ENCODE measurements around the gene CTRL. TPM values are rescaled to one million over a fixed set of nuclear protein-coding genes. Genes with fewer than 3 reads are reported as not detected.

CTRL gene
- total and polyA plus RNA-seq, 4 donors = 0.09 to 5.0 (median 0.30) TPM

DNA sequence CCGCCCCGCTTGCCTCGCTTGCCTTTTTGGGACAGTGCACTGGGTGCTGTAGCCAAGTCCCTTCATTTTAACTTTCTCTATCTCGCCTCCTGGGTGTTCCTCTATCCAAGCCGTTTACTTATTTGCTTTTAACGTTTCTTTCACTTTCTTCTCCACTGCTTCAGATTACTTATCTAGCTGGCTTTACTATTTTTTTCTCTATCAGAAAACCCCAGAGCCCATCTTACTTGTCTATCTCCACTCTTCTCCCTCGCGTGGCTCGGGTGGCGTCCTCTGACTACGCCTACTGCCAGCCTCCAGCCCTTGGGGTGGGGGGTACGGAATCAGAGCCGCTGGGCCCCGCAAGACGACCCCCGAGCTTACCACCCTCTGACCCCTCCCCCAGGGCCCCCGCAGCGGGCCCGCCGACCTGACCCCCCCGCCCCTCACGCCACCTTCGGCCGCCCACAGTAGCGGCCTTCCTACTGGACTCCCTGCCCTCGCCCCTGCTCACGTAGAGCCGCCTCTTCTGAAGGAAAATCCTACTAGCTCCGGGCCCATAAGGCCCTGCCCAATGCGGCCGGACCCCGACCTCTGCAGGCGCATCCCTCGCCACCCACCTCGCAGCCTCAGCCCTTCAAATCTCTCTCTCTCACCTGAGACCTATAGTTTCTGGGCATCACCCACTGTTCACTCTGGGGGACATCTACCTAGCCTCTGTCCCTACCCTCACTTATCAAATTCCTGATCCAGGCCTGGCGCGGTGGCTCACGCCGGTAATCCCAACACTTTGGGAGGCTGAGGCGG is 37.8 kb upstream of the CTRL start:
- TF ChIP-seq TAF1 (conservative IDR thresholded peaks at IDR 0.05) (no peak), NR2F2 (IDR thresholded peaks at IDR 0.05) (no peak), FOXA2 (IDR thresholded peaks at IDR 0.05) (no peak), GABPA (IDR thresholded peaks at IDR 0.05 in 1 of 2, conservative IDR thresholded peaks at IDR 0.05 in 1 of 2) (no peak), HNF4A (conservative IDR thresholded peaks at IDR 0.05) (no peak), YY1 (IDR thresholded peaks at IDR 0.05) (no peak)
- TF ChIP-seq, protein P1, sequence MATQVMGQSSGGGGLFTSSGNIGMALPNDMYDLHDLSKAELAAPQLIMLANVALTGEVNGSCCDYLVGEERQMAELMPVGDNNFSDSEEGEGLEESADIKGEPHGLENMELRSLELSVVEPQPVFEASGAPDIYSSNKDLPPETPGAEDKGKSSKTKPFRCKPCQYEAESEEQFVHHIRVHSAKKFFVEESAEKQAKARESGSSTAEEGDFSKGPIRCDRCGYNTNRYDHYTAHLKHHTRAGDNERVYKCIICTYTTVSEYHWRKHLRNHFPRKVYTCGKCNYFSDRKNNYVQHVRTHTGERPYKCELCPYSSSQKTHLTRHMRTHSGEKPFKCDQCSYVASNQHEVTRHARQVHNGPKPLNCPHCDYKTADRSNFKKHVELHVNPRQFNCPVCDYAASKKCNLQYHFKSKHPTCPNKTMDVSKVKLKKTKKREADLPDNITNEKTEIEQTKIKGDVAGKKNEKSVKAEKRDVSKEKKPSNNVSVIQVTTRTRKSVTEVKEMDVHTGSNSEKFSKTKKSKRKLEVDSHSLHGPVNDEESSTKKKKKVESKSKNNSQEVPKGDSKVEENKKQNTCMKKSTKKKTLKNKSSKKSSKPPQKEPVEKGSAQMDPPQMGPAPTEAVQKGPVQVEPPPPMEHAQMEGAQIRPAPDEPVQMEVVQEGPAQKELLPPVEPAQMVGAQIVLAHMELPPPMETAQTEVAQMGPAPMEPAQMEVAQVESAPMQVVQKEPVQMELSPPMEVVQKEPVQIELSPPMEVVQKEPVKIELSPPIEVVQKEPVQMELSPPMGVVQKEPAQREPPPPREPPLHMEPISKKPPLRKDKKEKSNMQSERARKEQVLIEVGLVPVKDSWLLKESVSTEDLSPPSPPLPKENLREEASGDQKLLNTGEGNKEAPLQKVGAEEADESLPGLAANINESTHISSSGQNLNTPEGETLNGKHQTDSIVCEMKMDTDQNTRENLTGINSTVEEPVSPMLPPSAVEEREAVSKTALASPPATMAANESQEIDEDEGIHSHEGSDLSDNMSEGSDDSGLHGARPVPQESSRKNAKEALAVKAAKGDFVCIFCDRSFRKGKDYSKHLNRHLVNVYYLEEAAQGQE (IDR thresholded peaks at IDR 0.05) = no peak
- TF ChIP-seq, protein P2, sequence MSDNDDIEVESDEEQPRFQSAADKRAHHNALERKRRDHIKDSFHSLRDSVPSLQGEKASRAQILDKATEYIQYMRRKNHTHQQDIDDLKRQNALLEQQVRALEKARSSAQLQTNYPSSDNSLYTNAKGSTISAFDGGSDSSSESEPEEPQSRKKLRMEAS (IDR thresholded peaks at IDR 0.05) = no peak
- TF ChIP-seq, protein P3, sequence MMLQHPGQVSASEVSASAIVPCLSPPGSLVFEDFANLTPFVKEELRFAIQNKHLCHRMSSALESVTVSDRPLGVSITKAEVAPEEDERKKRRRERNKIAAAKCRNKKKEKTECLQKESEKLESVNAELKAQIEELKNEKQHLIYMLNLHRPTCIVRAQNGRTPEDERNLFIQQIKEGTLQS (IDR thresholded peaks at IDR 0.05) = no peak
- H3K4me3 ChIP-seq (ENCODE audit: low read depth in 1 of 3, low read length in 3 of 3) = peak overlapping the region; percentile 63 to 80 (median 76)
- H3K27me3 ChIP-seq (ENCODE audit: control insufficient read depth in 4 of 4, insufficient read depth in 4 of 4, low read length in 3 of 4) = no peaks in the 10 kb centered on the region
- DNase-seq (ENCODE audit: low spot score) = peak; percentile 66
- H3K9ac ChIP-seq (ENCODE audit: low read depth in 1 of 2, low read length in 2 of 2) = peak overlapping the region; percentile 60 to 67
- H3K27ac ChIP-seq (ENCODE audit: low read depth in 1 of 2, low read length in 2 of 2) = peak overlapping the region; percentile 80 to 91
- 55% methylated on average over 40 of the region's 40 CpGs for WGBS
- no peaks in the 10 kb centered on the region for H3K9me3 ChIP-seq (ENCODE audit: control insufficient read depth in 4 of 4, low read length in 3 of 4)
- H3K4me1 ChIP-seq (ENCODE audit: control insufficient read depth in 4 of 4, insufficient read depth in 4 of 4, low read length in 3 of 4) = peaks cover 3 to 26% (median 18%) of the 10 kb centered on the region in 4 donors
- H3K36me3 ChIP-seq (ENCODE audit: control insufficient read depth in 4 of 4, insufficient read depth in 3 of 4, low read depth in 1 of 4, low read length in 3 of 4) = no peaks in the 10 kb centered on the region

DNA sequence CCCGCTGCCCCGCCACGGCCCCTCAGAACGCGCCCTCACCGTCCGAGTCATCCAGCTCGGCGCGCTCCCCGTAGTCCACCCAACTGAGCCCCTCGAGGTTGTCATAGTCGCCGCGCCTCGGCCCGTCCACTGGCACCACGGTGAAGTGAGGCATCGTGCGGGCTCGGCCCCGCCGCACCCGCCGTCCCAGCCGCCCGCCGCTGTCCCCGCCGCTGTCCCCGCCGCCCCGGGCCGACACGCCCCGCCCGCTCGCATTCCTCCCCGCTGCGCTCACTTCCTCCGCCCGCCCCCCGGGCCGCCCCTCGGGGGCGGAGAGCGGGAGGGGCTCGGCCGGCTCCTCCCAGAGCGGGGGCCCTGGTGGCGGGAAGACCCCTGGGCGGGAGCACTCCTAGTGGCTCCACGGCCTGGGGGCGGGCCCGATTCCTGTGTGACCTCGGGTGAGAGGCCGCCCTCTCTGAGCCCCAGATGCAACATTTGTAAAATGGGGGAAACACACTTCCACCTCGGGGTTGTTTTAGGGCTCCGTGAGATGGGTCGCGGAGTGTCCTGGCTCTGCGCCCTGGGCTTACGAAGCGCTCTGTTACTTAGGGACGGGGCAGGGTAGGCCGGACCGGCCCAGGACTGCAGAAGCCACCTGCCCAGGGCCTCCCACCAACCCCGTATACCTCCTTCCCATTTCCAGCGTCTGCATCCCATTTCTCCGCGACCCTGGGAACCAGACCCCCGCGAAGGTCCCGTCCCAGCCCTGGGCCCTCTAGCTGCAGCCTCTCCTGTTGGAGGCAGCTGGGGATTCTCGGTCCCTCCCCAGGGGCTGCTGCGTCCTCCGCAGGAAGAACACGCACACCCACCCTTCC is 37.0 kb upstream of the CTRL start, which contains the start of gene SLC12A4:
TSS of gene SLC12A4 (minus strand) at position 238 of the 854 bp plus-strand sequence. CDS start at position 154, 84 bp downstream.
- Histone ChIP-seq H3K9me3 (ENCODE audit: control insufficient read depth in 4 of 4, low read length in 3 of 4) (no peaks in the 10 kb centered on the region), H3K4me3 (ENCODE audit: low read depth in 1 of 3, low read length in 3 of 3) (peak within 1 kb of the TSS; percentile 66 to 82 (median 80)), H3K27me3 (ENCODE audit: control insufficient read depth in 4 of 4, insufficient read depth in 4 of 4, low read length in 3 of 4) (no peaks in the 10 kb centered on the region), H3K27ac (ENCODE audit: low read depth in 1 of 2, low read length in 2 of 2) (peak within 1 kb of the TSS; percentile 80 to 91), H3K9ac (ENCODE audit: low read depth in 1 of 2, low read length in 2 of 2) (peak within 1 kb of the TSS; percentile 60 to 88), H3K36me3 (ENCODE audit: control insufficient read depth in 4 of 4, insufficient read depth in 3 of 4, low read depth in 1 of 4, low read length in 3 of 4) (no peaks in the 10 kb centered on the region), H3K4me1 (ENCODE audit: control insufficient read depth in 4 of 4, insufficient read depth in 4 of 4, low read length in 3 of 4) (peaks cover 3 to 26% (median 18%) of the 10 kb centered on the region in 4 donors)
- 1% methylated on average over 78 of the region's 78 CpGs for WGBS
- peak; percentile 81 for DNase-seq (ENCODE audit: low spot score)
- TF ChIP-seq GABPA (IDR thresholded peaks at IDR 0.05 in 1 of 2, conservative IDR thresholded peaks at IDR 0.05 in 1 of 2) (peak in 1 of 2 donors; percentile 35), HNF4A (conservative IDR thresholded peaks at IDR 0.05) (no peak), RAD21 (IDR thresholded peaks at IDR 0.05) (no peak)
